ENCODE results near the gene PKNOX2. TPM values are rescaled to one million over a fixed set of nuclear protein-coding genes. Genes with fewer than 3 reads are reported as not detected.

Gene PKNOX2
- total RNA-seq, 2 experiments from 2014 or later = not detected

DNA sequence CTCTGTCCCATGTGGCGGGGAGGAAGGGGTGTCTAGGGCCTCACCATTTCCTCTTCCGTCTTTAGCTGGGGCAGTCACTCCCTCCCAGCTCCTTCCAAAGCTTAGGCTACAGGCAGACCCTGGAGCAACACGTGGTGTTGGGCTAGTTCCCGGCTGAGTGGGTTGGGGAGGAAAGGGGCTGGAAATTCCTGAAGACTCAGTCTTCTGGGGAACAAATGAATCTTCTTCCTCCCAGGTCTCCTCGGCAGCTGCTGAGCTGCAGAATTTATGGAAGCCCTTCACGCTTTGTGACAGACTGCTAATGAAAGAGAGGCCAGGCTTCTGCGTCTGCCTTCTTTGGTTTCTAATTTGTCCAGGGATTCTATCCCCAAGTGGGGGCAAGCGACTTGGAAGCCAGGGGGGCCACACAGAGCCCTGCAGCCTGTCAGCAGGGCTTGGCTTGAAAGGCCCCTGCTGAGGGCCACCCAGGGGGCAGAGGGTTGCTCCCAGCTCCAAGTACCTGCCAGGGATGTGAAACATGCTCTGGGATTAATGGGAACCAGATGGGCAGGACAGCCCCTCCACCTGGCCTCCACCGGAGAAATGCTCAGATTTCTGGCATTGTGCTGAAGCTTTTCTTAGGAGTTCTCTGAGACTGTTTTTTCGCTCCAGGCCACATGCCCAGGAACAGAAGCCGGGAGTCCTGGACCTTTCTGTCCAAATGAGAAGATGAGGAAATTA, 123.1 kb downstream of the PKNOX2 start:
- H3K4me3 Mint-ChIP-seq = no peak overlapping the region
- H3K4me1 Mint-ChIP-seq = no peaks in the 10 kb centered on the region
- H3K9me3 Mint-ChIP-seq = no peaks in the 10 kb centered on the region
- no peak for DNase-seq
- CTCF ChIA-PET = interaction anchor here (1.0 kb wide), 1 partner anchor 11 kb away, joined by 3 read pairs; no protein-coding TSS in a partner anchor
- no peaks in the 10 kb centered on the region for H3K36me3 Mint-ChIP-seq (ENCODE audit: low read depth)
- POLR2A ChIA-PET = no interaction called here
- H3K27me3 Mint-ChIP-seq = peaks cover 15% of the 10 kb centered on the region
- H3K27ac Mint-ChIP-seq = no peak overlapping the region

DNA sequence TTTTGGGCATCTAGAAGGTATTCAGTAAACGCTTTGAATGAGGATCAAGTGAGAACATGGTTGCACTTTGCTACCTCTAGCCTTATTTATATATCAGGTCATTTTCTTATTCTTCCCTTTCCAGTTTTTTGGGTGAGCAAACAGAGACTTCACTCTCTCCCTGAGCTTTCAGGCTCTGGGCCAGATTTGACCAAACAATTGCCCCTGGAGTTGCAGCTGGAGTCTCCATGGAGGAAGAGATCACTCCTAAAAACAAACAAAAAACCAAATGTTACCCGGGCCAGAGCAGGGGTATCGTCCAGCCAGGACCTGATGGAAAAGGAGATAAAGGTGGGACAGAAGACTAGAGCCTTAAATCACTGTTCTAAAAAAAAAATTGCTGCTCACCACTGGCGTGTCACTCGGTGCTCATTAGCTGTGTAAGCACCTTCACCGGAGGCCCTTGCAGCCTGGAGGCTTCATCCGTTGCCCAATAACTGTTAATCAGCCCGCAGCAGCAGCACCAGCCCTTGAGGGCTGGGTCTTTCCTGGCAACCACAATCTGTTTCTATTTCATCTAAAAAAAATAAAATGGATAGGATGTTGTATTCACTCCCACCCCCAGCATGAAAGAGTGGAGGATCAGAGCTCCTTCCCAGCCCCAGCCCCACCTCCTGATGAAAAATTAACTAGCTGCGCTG, 125.0 kb downstream of the PKNOX2 start:
- H3K4me1 Mint-ChIP-seq = no peaks in the 10 kb centered on the region
- no peak overlapping the region for H3K27ac Mint-ChIP-seq
- H3K9me3 Mint-ChIP-seq = no peaks in the 10 kb centered on the region
- ChIA-PET POLR2A (no interaction called here), CTCF (no interaction called here)
- DNase-seq = no peak
- H3K4me3 Mint-ChIP-seq = no peak overlapping the region
- no peaks in the 10 kb centered on the region for H3K36me3 Mint-ChIP-seq (ENCODE audit: low read depth)
- peaks cover 18% of the 10 kb centered on the region for H3K27me3 Mint-ChIP-seq

DNA sequence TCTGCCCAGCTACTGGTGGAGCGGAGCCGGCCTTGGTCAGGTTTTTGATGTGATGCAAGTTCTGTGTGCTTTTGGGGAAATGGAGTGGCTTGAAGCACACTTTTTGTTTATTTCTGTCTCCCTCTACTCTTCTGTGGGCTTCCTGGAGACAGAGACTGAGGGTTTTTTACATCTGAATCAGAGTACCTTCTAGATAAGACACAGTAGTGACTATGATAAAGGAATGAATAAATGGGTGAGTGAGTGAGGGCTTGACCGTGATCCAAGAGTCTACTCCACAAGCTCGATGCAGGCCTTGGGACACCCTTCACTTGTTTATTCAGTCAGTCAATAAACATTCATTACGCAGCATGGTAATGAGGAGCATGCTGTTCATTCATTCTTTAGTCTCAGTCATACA, 125.7 kb downstream of the PKNOX2 start:
- Mint-ChIP-seq H3K27me3 (peaks cover 18% of the 10 kb centered on the region), H3K27ac (no peak overlapping the region), H3K9me3 (no peaks in the 10 kb centered on the region), H3K4me1 (no peaks in the 10 kb centered on the region), H3K4me3 (no peak overlapping the region), H3K36me3 (ENCODE audit: low read depth) (no peaks in the 10 kb centered on the region)
- CTCF ChIA-PET = no interaction called here
- DNase-seq = no peak
- POLR2A ChIA-PET = no interaction called here

DNA sequence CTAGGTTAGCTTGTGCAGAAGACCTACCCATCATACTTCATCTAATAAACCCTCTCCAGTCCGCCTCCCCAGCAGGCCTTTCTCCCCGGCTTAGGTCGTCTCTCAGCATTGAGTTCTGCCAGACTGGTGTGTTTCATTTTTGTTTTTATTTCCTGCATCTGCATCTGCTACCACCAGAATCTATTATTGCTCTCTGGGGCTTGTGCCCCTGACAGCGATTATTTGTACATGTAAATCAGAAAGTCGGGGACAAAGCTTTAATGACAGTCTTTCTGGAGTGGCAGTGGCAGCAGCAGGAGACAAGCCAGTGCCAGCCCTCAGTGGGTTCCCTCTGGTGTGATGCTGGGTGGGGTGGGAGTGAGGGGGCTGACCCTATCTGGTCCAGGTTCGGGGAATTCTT, 127.5 kb downstream of the PKNOX2 start:
- POLR2A ChIA-PET = no interaction called here
- CTCF ChIA-PET = interaction anchor here (0.9 to 1.0 kb wide), 2 partner anchors 9 to 18 kb away, joined by 3 read pairs; no protein-coding TSS in a partner anchor
- H3K27me3 Mint-ChIP-seq = peaks cover 20% of the 10 kb centered on the region
- no peak overlapping the region for H3K27ac Mint-ChIP-seq
- no peak overlapping the region for H3K4me3 Mint-ChIP-seq
- no peaks in the 10 kb centered on the region for H3K36me3 Mint-ChIP-seq (ENCODE audit: low read depth)
- no peak for DNase-seq
- no peaks in the 10 kb centered on the region for H3K4me1 Mint-ChIP-seq
- no peaks in the 10 kb centered on the region for H3K9me3 Mint-ChIP-seq

DNA sequence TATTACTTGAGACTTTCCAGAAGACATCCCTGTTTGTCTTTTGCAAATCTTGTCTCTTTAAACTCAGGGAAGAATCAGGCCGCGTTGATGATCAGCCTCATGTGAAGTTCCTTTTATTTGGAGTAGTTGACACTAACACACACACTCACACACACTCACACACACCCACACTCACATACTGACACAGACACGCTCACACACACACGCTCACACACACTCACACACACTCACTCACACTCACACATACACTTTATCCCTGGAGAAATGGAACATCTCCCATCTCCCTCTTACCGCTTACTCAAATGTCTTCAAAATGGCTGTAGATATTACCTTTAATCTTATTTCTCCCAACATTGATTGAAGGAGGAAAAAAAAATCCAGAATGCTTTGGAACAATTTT, 129.0 kb downstream of the PKNOX2 start:
- no peaks in the 10 kb centered on the region for H3K4me1 Mint-ChIP-seq
- no peaks in the 10 kb centered on the region for H3K9me3 Mint-ChIP-seq
- POLR2A ChIA-PET = no interaction called here
- peaks cover 20% of the 10 kb centered on the region for H3K27me3 Mint-ChIP-seq
- CTCF ChIA-PET = no interaction called here
- DNase-seq = no peak
- H3K4me3 Mint-ChIP-seq = no peak overlapping the region
- H3K36me3 Mint-ChIP-seq (ENCODE audit: low read depth) = no peaks in the 10 kb centered on the region
- H3K27ac Mint-ChIP-seq = no peak overlapping the region

DNA sequence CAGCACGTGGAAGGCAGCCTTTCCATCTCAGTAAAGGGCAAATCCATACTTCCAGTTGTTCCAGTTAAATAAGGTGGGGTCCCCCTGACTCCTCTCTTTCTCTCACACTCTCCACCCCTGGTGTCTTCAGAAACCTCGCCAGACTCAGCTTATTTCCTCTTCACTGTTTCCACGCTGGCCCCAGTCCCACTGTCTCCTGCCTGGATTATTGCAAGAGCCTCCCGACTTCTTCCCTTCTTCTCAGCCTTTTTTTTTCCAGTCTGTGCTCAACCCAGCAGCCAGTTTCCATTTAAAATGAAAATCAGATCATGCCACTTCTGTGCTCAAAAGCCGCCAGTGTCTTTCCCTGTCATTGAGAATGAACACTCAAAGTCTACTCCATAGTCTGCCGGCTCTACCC, 131.4 kb downstream of the PKNOX2 start:
- no peak overlapping the region for H3K4me3 Mint-ChIP-seq
- H3K9me3 Mint-ChIP-seq = no peaks in the 10 kb centered on the region
- CTCF ChIA-PET = interaction anchor here (1.1 kb wide), 1 partner anchor 10 kb away, joined by 3 read pairs; no protein-coding TSS in a partner anchor
- peaks cover 18% of the 10 kb centered on the region for H3K27me3 Mint-ChIP-seq
- DNase-seq = no peak
- H3K36me3 Mint-ChIP-seq (ENCODE audit: low read depth) = no peaks in the 10 kb centered on the region
- no peaks in the 10 kb centered on the region for H3K4me1 Mint-ChIP-seq
- no peak overlapping the region for H3K27ac Mint-ChIP-seq
- POLR2A ChIA-PET = no interaction called here

DNA sequence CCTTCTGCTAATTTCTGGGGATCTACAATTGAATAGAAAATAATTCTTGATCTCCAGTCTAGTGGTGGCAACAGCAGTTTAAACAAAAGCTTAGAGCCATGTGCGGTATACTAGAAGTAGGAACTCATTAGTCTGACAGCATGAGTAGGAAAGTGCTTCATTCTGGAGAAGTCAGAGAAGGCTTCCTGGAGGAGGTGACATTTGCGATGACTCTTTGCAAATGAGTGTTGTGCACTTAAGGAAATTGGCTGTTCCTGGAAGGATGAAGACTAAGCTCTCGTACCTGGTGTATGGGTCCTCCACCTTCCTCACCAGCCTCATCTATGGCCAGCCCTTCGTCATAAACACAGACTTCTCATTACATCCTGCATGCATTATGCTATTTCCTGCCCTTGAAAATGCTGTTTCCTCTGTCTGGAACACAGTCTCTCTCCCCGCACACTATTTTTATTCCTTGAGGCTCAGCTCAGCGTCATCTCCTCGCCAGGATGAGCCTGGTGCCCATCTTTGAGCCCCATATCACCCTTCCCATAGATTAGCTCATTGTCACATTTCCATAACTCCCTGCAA, 132.9 kb downstream of the PKNOX2 start:
- H3K27me3 Mint-ChIP-seq = peaks cover 8% of the 10 kb centered on the region
- DNase-seq = no peak
- H3K27ac Mint-ChIP-seq = no peak overlapping the region
- H3K9me3 Mint-ChIP-seq = no peaks in the 10 kb centered on the region
- POLR2A ChIA-PET = no interaction called here
- no peaks in the 10 kb centered on the region for H3K36me3 Mint-ChIP-seq (ENCODE audit: low read depth)
- no peak overlapping the region for H3K4me3 Mint-ChIP-seq
- CTCF ChIA-PET = no interaction called here
- no peaks in the 10 kb centered on the region for H3K4me1 Mint-ChIP-seq

DNA sequence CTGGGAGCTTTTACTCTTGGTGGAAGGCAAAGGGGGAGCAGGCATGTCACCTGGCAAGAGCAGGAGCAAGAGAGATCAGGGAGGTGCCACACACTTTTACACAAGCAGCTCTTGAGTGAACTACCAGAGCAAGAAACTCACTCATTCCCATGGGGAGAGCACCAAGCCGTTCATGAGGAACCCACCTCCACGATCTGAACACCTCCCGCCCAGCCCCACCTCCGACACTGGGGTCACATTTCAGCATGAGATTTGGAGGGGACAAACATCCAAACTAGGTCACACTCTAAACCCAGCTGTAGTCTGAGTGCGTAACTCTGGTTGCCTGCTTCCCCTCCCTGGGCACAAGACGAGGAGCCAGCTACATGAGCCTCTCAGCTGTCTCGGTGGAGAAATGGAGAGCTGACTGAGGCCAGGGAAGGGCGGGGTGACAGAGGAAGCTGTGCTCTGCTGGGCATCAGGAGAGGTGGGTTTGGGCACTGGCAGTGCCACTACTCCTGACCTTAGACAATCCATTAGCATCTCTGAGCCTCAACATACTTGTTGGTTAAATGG, 134.6 kb downstream of the PKNOX2 start:
- Mint-ChIP-seq H3K36me3 (ENCODE audit: low read depth) (no peaks in the 10 kb centered on the region), H3K9me3 (no peaks in the 10 kb centered on the region), H3K4me1 (no peaks in the 10 kb centered on the region), H3K27ac (no peak overlapping the region), H3K4me3 (no peak overlapping the region), H3K27me3 (peaks cover 2% of the 10 kb centered on the region)
- no peak for DNase-seq
- ChIA-PET POLR2A (no interaction called here), CTCF (interaction anchor here (1.9 kb wide), 1 partner anchor 11 kb away, joined by 3 read pairs; no protein-coding TSS in a partner anchor)

DNA sequence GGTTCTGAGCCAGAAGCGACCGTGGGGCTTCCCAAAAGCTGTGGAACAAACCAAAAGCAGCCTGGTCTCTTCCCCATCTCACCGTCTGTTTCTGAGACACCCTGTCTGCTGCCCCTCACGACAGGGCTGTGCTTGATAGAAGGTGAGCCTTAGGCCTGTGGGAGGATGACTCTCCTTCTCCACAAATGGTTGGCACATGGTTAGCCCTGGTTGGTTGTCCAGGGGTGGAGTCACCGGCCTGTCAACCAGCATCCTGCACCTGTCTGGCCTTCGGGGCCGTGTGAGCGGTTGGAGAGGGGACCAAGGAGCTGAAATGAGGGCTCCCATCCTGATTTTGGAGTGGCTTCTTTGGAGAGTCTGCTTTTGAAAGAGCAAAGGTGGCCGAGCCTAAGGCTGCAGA, 135.3 kb downstream of the PKNOX2 start:
- no peaks in the 10 kb centered on the region for H3K36me3 Mint-ChIP-seq (ENCODE audit: low read depth)
- DNase-seq = no peak
- POLR2A ChIA-PET = no interaction called here
- H3K4me3 Mint-ChIP-seq = no peak overlapping the region
- no peaks in the 10 kb centered on the region for H3K4me1 Mint-ChIP-seq
- H3K27ac Mint-ChIP-seq = no peak overlapping the region
- H3K9me3 Mint-ChIP-seq = no peaks in the 10 kb centered on the region
- CTCF ChIA-PET = no interaction called here
- peaks cover 2% of the 10 kb centered on the region for H3K27me3 Mint-ChIP-seq

DNA sequence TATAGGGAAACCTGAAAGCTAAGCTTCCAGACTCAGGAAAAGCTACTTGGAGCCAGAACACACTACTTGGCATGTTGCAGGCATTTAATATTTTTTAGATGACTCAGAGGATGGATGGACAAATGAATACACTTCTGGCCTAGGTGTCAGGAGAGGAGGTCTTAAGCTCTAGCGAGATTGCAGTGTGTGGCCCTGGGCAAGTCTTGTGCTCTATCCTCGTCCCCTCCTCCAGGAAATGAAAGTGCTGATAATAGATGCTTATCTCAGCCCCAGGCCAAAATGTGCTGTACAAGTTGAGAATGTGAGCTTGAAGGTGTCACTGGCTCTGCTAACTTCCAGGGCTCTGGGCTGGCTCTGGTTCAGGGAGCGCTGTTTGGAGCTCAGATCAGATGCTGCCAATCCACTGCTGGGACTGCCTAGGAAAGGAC, 136.3 kb downstream of the PKNOX2 start:
- no peak for DNase-seq
- no peak overlapping the region for H3K27ac Mint-ChIP-seq
- no peaks in the 10 kb centered on the region for H3K4me1 Mint-ChIP-seq
- no peaks in the 10 kb centered on the region for H3K9me3 Mint-ChIP-seq
- H3K27me3 Mint-ChIP-seq = peaks cover 2% of the 10 kb centered on the region
- POLR2A ChIA-PET = no interaction called here
- no peak overlapping the region for H3K4me3 Mint-ChIP-seq
- CTCF ChIA-PET = interaction anchor here (0.6 kb wide), 1 partner anchor 193 kb away, joined by 3 read pairs; no protein-coding TSS in a partner anchor
- H3K36me3 Mint-ChIP-seq (ENCODE audit: low read depth) = no peaks in the 10 kb centered on the region

DNA sequence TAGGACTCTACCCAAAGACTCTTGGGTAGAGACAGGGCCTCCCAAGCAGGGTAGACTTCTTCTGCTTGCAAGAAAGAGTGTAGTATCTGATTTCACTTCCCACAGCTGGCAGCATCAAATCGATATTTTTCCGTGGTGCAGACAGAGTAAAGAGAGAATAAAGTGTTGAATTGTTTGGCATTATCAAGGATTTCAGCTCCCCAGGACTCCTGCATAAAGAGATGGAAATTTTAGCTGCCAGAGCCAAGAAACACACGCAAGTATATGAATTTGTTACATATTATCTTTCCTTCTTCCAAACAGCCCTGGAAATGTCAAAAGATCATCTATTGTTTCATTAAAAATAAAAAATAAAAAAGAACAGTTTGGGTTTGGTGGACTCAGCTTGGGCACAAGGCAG, 136.8 kb downstream of the PKNOX2 start:
- Mint-ChIP-seq H3K4me3 (no peak overlapping the region), H3K27ac (no peak overlapping the region), H3K4me1 (no peaks in the 10 kb centered on the region), H3K36me3 (ENCODE audit: low read depth) (no peaks in the 10 kb centered on the region), H3K27me3 (peaks cover under 1% of the 10 kb centered on the region), H3K9me3 (no peaks in the 10 kb centered on the region)
- CTCF ChIA-PET = no interaction called here
- POLR2A ChIA-PET = no interaction called here
- DNase-seq = no peak

DNA sequence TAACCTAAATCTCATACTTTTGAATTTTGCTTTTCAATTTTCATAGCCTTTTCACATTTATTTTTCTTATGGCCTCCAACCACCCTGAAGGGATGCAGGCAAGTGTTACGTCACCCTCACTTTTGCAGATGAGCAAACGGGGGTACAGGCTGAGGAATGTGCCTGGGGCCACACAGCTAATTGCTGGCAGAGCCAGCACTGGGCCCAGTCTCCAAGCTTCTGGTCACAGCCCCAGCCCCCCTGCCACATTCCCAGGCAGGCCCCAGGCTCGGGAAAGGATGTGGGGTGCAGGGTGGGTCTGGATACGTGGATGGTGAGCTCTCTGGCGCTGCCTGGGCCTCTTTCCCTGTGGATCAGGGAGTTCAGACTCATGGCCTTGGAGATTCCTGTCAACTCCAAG, 138.6 kb downstream of the PKNOX2 start:
- DNase-seq = no peak
- ChIA-PET POLR2A (no interaction called here), CTCF (no interaction called here)
- no peaks in the 10 kb centered on the region for H3K9me3 Mint-ChIP-seq
- H3K4me1 Mint-ChIP-seq = no peaks in the 10 kb centered on the region
- H3K27ac Mint-ChIP-seq = no peak overlapping the region
- H3K36me3 Mint-ChIP-seq (ENCODE audit: low read depth) = no peaks in the 10 kb centered on the region
- H3K27me3 Mint-ChIP-seq = no peaks in the 10 kb centered on the region
- no peak overlapping the region for H3K4me3 Mint-ChIP-seq

DNA sequence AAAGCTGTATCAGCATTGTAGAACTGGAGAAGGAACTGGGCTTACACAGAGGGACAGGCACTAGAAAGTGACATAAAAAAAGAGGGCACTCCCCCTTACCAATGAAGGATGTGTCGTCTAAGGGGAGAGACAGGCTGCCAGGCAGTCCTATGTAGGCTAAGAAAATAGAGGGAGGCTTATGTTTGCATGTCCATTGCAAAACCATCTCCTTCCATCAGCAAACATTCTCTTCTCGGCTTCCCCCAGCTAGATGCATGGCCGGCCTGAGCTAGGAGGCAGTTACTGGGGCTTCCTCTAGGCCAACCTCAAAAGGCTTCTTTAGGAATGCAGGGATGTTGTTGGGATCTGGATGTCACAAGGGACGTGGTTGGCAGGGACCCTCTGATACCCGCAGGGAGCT, 139.1 kb downstream of the PKNOX2 start:
- H3K9me3 Mint-ChIP-seq = no peaks in the 10 kb centered on the region
- no peaks in the 10 kb centered on the region for H3K4me1 Mint-ChIP-seq
- POLR2A ChIA-PET = no interaction called here
- DNase-seq = no peak
- no peak overlapping the region for H3K4me3 Mint-ChIP-seq
- no peaks in the 10 kb centered on the region for H3K36me3 Mint-ChIP-seq (ENCODE audit: low read depth)
- CTCF ChIA-PET = interaction anchor here (0.9 kb wide), 1 partner anchor 94 kb away, joined by 3 read pairs; no protein-coding TSS in a partner anchor
- H3K27ac Mint-ChIP-seq = no peak overlapping the region
- no peaks in the 10 kb centered on the region for H3K27me3 Mint-ChIP-seq
